GM23338 (cell line): Measurements from ENCODE around the gene C11orf24.

ENCODE experiments used
- CREB1 ChIP-seq: fragments of 250-450 bp; sonication (Bioruptor Pico); IDR thresholded peaks from 2 replicates; pipeline ENCODE4 v1.5.0; 2020; ENCODE audit warnings: low read depth, mild to moderate bottlenecking, moderate library complexity
- EZH2 ChIP-seq: fragments of 200-600 bp; sonication (generic); IDR thresholded peaks from one replicate; pipeline ENCODE4 v1.8.0; 2017; ENCODE audit warnings: antibody characterized with exemption, mild to moderate bottlenecking, low read depth; ENCODE audit not compliant: unreplicated experiment
- EZH2phosphoT487 ChIP-seq: fragments of 200-600 bp; sonication (generic); IDR thresholded peaks from one replicate; pipeline ENCODE4 v1.8.1; 2018; ENCODE audit warnings: antibody characterized with exemption; ENCODE audit not compliant: unreplicated experiment
- JUNB ChIP-seq: IDR thresholded peaks from one replicate; pipeline ENCODE4 v1.6.1; 2016; ENCODE audit warnings: antibody characterized with exemption; ENCODE audit not compliant: unreplicated experiment
- NANOG ChIP-seq: IDR thresholded peaks from 2 replicates; pipeline ENCODE4 v1.6.1; 2016; ENCODE audit warnings: antibody characterized with exemption, borderline replicate concordance
- POLR2AphosphoS5 ChIP-seq: IDR thresholded peaks from 2 replicates; pipeline ENCODE4 v1.6.1; 2016; ENCODE audit warnings: antibody characterized with exemption, low read depth
- STAT1 ChIP-seq: IDR thresholded peaks from one replicate; pipeline ENCODE4 v1.6.1; 2016; ENCODE audit warnings: antibody characterized with exemption; ENCODE audit not compliant: unreplicated experiment
- ZNF114 ChIP-seq: fragments of 250-450 bp; sonication (Bioruptor Pico); IDR thresholded peaks from 2 replicates; pipeline ENCODE4 v1.5.0; 2020; ENCODE audit warnings: mild to moderate bottlenecking, moderate library complexity
- TF ChIP-seq, protein P1 (sequence below): IDR thresholded peaks from one replicate; pipeline ENCODE4 v1.6.1; 2018; ENCODE audit warnings: antibody characterized with exemption; ENCODE audit not compliant: unreplicated experiment
- TF ChIP-seq, protein P2 (sequence below), 2 experiments: fragments of 200-600 bp in 1 of 2; sonication (generic) in 1 of 2; conservative IDR thresholded peaks; 2 replicates each; pipeline versions ENCODE4 v1.5.1 to v1.6.1; 2016 to 2017; ENCODE audit warnings: antibody characterized with exemption in 2 of 2, low read depth in 2 of 2, mild to moderate bottlenecking in 2 of 2, moderate library complexity in 1 of 2
- TF ChIP-seq, protein P3 (sequence below): IDR thresholded peaks from 2 replicates; pipeline ENCODE4 v1.6.1; 2016; ENCODE audit warnings: antibody characterized with exemption

DNA sequence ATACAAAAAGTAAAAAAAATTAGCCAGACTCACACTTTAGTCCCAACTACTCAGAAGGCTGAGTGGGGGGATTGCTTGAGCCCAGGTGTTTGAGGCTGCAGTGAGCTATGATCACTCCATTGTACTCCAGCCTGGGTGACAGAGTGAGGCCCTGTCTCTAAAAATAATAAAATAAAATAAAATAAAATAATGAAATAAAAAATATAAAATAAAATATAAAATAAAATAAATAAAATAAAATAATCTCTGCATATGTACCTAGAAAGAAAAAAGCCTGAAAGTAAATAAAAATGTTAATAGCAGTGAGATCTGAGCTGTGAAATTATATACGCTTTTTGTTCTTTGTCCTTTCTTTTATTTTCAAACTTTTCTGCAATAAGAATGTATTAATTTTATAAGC, 23.5 kb upstream of the C11orf24 start:
- TF ChIP-seq, protein P1, sequence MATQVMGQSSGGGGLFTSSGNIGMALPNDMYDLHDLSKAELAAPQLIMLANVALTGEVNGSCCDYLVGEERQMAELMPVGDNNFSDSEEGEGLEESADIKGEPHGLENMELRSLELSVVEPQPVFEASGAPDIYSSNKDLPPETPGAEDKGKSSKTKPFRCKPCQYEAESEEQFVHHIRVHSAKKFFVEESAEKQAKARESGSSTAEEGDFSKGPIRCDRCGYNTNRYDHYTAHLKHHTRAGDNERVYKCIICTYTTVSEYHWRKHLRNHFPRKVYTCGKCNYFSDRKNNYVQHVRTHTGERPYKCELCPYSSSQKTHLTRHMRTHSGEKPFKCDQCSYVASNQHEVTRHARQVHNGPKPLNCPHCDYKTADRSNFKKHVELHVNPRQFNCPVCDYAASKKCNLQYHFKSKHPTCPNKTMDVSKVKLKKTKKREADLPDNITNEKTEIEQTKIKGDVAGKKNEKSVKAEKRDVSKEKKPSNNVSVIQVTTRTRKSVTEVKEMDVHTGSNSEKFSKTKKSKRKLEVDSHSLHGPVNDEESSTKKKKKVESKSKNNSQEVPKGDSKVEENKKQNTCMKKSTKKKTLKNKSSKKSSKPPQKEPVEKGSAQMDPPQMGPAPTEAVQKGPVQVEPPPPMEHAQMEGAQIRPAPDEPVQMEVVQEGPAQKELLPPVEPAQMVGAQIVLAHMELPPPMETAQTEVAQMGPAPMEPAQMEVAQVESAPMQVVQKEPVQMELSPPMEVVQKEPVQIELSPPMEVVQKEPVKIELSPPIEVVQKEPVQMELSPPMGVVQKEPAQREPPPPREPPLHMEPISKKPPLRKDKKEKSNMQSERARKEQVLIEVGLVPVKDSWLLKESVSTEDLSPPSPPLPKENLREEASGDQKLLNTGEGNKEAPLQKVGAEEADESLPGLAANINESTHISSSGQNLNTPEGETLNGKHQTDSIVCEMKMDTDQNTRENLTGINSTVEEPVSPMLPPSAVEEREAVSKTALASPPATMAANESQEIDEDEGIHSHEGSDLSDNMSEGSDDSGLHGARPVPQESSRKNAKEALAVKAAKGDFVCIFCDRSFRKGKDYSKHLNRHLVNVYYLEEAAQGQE = no peak
- TF ChIP-seq EZH2 (no peak), POLR2AphosphoS5 (no peak), CREB1 (CRISPR knock-in tag) (no peak), JUNB (no peak), STAT1 (no peak), ZNF114 (CRISPR knock-in tag) (no peak), EZH2phosphoT487 (no peak), NANOG (no peak)
- TF ChIP-seq, protein P2, sequence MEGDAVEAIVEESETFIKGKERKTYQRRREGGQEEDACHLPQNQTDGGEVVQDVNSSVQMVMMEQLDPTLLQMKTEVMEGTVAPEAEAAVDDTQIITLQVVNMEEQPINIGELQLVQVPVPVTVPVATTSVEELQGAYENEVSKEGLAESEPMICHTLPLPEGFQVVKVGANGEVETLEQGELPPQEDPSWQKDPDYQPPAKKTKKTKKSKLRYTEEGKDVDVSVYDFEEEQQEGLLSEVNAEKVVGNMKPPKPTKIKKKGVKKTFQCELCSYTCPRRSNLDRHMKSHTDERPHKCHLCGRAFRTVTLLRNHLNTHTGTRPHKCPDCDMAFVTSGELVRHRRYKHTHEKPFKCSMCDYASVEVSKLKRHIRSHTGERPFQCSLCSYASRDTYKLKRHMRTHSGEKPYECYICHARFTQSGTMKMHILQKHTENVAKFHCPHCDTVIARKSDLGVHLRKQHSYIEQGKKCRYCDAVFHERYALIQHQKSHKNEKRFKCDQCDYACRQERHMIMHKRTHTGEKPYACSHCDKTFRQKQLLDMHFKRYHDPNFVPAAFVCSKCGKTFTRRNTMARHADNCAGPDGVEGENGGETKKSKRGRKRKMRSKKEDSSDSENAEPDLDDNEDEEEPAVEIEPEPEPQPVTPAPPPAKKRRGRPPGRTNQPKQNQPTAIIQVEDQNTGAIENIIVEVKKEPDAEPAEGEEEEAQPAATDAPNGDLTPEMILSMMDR (conservative IDR thresholded peaks at IDR 0.05; ENCODE audit: low read depth in 2 of 2) = no peak
- TF ChIP-seq, protein P3, sequence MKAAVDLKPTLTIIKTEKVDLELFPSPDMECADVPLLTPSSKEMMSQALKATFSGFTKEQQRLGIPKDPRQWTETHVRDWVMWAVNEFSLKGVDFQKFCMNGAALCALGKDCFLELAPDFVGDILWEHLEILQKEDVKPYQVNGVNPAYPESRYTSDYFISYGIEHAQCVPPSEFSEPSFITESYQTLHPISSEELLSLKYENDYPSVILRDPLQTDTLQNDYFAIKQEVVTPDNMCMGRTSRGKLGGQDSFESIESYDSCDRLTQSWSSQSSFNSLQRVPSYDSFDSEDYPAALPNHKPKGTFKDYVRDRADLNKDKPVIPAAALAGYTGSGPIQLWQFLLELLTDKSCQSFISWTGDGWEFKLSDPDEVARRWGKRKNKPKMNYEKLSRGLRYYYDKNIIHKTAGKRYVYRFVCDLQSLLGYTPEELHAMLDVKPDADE = no peak
